Stimulated activated CD4-positive, alpha-beta T cell treated with anti-CD3 and anti-CD28 coated beads, Interleukin-4, amount 100 ng/mL, for 4 hours (primary cell): ENCODE data around the gene LRP1B.

Experiments used
- DNase-seq, 2 experiments: peaks; one replicate each; pipeline ENCODE4 v3.0.0-alpha.2; 2020

The LRP1B gene

DNA sequence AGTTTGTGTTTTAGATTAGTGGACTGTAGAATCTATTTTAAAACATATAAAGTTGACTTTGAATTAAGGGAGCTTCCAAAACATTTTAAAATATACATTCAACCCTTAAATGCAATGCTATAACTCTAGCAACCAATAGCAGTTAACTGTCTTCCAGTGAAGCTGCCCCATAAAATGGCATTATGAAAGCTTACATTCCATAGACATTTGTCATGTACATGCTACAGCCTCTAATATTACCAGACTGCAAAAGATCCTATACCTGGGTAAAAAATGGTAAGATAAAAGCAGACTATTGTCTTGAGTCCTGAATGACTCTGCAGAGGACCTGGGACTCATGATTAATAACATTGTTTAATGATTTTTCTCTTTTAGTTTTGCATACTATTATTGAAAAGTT lies 489.4 kb downstream of the LRP1B start:
- DNase-seq = no peak

GRCh38 chr2:141639809-141640208 lies 491.0 kb downstream of the LRP1B start:
- DNase-seq = no peak

- DNase-seq = no peak
Observed at GRCh38 chr2:141633132-141633531, 497.7 kb downstream of the LRP1B start.

- no peak for DNase-seq
Observed at GRCh38 chr2:141630407-141630930, 500.3 kb downstream of the LRP1B start.

DNA sequence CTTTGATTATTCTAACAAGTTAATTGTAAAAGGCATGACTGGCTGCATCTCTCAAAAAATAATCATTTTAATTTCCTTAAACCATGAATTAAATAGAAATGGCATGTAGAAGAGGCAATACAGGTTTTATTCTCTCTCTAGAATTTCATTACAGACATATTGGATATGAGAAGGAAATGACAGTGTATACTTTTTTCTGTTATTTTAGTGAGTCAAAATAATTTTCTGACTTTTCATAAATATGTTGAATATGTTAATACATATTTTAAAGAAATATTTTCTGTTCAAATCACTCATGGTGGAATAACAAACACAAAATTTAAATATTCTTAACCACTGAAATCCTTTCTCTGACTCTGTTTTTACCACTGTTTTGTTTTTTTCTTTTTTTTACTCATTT lies 510.4 kb downstream of the LRP1B start:
- no peak for DNase-seq

DNA sequence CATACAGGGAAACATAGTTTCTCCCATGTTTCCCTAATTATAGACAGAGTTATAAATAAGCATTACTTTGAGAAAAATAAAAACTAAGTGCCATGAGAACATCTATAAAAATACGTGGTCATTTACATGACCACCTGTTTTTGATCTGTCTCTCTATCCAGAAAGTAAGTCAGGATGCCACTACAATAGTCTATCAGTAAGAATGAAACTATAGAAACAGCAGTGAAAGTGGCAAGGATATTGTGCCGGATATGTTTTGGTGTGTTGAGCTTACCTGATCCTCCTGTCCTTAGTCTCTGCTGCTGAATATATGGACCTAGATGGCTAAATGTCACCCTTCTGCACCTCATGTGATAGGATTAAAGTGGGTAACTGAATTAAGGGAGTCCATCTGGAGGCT lies 512.4 kb downstream of the LRP1B start:
- no peak for DNase-seq

DNA sequence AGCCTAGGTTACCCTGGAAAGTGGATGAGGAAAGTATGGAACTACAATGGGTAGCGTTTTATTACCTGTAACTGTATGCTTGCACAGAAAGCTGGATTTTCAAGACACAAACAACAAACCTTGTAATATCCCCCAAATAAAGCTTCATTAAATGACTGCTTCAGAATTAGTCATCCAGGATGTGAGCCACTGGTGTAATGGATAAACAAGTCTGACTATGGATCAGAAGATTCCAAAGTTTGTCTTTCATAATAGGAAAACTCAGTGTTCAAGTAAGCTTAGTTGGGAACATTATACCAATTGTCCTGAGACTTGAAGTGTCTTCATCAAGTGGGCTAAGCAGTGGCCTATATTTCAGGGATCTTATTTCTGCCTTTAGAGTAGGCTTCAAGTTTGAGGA lies 518.8 kb downstream of the LRP1B start:
- DNase-seq = no peak

GRCh38 chr2:141611176-141611571 lies 519.6 kb downstream of the LRP1B start:
- no peak for DNase-seq

DNA sequence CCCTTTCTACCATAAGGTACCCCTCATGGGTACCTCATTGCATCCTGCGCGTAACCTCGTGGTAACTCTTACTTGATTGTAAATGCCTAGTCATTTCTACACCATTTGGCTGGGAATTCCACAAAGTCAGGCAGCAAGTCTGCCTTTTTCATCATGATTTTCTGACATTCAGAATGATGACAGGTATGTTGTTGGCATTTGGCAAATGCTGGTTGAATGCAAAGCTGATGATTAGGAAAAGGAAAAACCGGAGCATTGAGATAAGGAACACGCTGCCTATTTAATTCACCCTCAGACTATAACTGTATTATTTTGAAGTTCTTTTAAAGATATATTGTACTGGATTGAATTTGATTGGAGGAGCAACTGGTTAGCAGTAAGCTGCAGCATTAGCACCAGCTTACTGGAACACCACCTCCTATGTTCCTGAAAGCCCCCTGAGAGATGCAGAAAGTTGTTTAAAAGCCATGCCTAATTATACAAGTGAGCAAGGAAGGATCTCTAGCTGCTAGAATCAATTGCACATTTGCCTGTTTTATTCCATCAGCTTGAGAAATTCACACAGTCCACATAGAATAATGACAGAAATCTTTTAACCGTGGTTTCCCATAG lies 520.1 kb downstream of the LRP1B start:
- no peak for DNase-seq

- no peak for DNase-seq
Observed at GRCh38 chr2:141605163-141605562, 525.7 kb downstream of the LRP1B start.

DNA sequence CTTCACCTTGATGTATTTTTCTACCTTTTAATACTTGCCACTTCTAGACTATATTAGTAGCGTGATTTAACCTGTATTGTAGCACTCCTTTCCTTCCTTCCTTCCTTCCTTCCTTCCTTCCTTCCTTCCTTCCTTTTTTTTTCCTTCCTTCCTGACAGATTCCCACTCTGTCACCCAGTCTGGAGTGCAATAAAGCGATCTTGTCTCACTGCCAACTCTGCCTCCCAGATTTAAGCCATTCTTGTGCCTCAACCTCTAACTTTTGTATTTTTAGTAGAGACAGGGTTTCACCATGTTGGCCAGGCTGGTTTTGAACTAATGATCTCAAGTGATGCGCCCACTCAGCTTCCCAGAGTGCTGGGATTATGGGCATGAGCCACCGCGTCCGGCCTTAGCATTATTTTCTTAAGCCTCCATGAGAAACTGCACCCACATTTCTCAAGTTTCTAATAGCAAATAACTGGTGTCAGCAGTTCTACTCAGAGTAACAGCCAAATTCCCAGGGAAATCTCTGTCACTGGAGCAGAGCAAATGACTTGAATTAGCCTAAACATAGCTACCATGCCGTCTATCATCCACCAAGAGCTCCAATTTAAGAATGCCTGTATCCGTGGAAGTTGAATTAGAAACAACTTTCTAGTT lies 529.2 kb downstream of the LRP1B start:
- no peak for DNase-seq

GRCh38 chr2:141599721-141600120 lies 531.1 kb downstream of the LRP1B start:
- DNase-seq = no peak

DNA sequence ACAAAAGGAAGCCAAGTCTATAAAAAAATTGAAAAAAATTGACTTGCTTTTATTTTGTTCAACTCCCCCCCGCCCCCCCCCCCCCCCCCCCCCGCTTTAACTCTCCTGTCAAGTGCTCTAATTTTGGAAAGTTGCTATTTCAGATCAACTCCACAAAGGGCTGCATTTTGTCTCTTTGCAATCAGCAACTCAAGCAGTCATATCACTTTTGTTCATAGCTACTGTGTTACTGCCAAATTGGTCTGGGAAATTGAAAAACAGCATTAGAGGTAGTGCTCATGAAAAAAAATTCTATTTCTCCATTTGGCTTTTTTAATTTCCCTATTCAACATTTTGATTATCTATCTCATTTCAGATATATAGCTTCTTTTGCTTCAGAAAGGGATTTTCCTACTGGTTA lies 531.8 kb downstream of the LRP1B start:
- no peak for DNase-seq

DNA sequence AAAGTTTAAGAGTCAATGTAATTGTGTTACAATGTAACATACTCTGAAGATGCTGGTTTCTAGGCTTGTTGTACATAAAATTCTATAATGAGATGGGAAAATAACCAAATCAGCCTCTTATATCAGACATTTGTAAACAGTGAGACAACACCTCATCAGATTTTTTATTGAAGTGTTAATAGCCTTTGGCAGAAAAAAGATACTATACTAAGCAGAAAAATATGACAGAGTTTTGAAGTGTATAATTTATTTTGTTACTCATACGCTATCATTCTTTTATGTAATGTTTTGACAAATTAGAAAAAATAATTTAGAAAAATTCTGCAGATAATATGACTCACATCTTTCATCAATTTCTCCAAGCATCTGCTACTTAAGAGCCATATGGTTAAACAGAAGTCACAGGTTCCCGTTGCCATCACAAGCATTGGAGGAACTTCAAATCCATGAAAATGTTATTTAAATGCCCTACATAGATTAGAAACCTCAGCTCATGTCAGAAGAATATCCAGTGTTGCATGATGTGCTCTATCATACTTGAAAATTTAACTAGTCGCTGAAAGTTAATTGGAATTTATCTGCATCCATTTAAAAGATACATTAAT lies 535.4 kb downstream of the LRP1B start:
- DNase-seq = no peak

DNA sequence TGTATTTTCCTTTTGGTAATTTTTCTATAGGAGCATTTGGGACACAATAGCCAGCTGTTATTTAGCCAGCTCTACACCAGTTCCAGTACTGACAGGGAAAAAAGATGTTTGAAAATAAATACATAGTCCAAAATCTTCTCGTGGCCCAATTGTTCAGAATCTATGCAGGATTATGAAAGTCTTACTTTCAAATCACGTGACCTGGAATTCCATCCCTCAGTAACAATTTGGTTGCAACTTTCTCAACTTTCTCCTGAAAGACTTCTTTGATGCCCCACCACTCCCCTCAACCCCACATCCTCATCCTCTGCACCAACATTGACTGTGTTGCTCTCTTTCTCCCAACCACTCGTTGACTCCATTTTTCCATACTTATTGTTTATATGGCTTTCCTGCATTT lies 539.0 kb downstream of the LRP1B start:
- DNase-seq = no peak

DNA sequence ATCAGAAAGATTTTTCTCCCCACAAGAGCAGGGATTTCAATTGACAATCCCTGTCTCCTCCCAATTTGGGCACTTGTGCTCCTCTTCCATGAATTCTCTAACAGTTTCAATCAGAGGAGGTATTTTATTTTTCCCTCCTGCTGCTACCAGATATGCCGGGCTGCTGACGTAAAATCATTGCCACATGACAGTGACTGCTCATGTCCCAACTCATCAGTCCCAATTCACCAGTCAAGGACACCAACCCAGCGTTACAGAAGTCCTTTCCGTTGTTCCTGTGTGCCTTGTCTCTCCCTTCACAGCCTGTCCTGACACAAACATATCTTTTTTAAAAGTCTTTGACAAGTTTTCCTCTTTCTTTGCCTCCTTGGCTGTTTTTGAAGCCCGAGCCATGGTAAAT lies 540.2 kb downstream of the LRP1B start:
- no peak for DNase-seq

- DNase-seq = no peak
Observed at GRCh38 chr2:141589314-141589713, 541.5 kb downstream of the LRP1B start.

- DNase-seq = no peak
Observed at GRCh38 chr2:141586985-141587384, 543.8 kb downstream of the LRP1B start.

DNA sequence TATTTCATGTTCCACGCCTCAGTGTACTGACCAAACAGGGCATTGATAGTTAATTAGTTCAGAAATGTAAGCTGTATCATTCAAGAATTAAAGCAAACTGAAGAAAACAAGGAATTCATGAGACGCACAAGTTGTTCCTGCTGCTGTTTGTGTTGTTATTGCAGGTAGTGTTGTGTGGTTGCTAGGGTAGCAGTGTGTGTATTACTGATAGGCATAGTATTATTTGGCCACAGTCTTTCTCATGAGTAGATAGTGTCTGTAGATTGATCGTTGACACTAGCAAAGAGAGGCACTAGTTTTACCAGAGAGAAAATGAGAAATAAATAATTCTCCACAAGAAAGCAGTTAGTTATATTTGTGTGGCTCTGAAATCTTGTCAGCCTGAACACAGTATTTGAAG lies 548.6 kb downstream of the LRP1B start:
- no peak for DNase-seq

DNA sequence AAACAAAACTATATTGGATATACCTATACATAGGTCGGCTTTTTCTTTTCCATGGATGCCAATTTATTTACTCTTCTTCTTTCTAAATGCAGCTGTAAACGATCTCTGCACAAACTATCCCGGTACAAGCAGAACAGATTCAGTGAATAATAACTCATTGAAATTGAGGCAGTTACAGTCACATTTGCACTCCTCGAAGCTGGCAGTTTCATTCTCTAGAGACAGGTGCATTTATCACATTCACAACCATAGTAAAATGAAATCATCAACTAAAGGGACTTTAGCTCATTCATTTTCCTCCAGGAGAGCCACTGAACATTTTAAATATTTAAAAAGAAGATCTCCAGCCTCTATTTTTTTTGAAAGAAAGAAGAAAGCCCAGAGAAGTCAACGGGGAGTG lies 551.7 kb downstream of the LRP1B start:
- DNase-seq = no peak

GRCh38 chr2:141570474-141571131 lies 560.2 kb downstream of the LRP1B start:
- DNase-seq = no peak

GRCh38 chr2:141569941-141570340 lies 560.9 kb downstream of the LRP1B start:
- no peak for DNase-seq

- DNase-seq = no peak
Observed at GRCh38 chr2:141565597-141565996, 565.2 kb downstream of the LRP1B start.

- DNase-seq = no peak
Observed at GRCh38 chr2:141560723-141561122, 570.1 kb downstream of the LRP1B start.
